MG63 (cell line): ENCODE measurements around the gene ANXA3. TPM values are rescaled to one million over a fixed set of nuclear protein-coding genes. Genes with fewer than 3 reads are reported as not detected.
"Not testable (repeated sequence)": the region's sequence is repeated elsewhere in the genome, so short reads cannot be mapped to it uniquely, and the experiment has no call there.

Source experiments
- DNase-seq: peaks from one replicate; pipeline ENCODE4 v3.0.0-alpha.2; 2020
- H3K27me3 ChIP-seq: fragments of 250-450 bp; sonication (Bioruptor Pico); 2 replicates; pipeline ENCODE4 v1.5.1; 2020; ENCODE audit warnings: mild to moderate bottlenecking, moderate library complexity
- H3K36me3 ChIP-seq: fragments of 250-450 bp; sonication (Bioruptor Pico); 2 replicates; pipeline ENCODE4 v1.5.1; 2020; ENCODE audit warnings: mild to moderate bottlenecking, moderate library complexity
- H3K4me3 ChIP-seq: fragments of 250-450 bp; sonication (Bioruptor Pico); 2 replicates; pipeline ENCODE4 v1.5.1; 2020; ENCODE audit warnings: mild to moderate bottlenecking, moderate library complexity
- H3K9me3 ChIP-seq: fragments of 250-450 bp; sonication (Bioruptor Pico); 2 replicates; pipeline ENCODE4 v1.5.1; 2020; ENCODE audit warnings: mild to moderate bottlenecking, moderate library complexity
- total RNA-seq: library from RNA; depleted of rRNA; stranded (reverse); fragments of >200 nt; shearing (Covaris generic); gene quantifications from 2 replicates; pipeline ENCODE4 v1.2.3, GENCODE V29; 2014; ENCODE audit warnings: low replicate concordance; rRNA removed

The ANXA3 gene, protein sequence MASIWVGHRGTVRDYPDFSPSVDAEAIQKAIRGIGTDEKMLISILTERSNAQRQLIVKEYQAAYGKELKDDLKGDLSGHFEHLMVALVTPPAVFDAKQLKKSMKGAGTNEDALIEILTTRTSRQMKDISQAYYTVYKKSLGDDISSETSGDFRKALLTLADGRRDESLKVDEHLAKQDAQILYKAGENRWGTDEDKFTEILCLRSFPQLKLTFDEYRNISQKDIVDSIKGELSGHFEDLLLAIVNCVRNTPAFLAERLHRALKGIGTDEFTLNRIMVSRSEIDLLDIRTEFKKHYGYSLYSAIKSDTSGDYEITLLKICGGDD
- total RNA-seq: 3.0 and 10.8 TPM in 2 replicates

DNA sequence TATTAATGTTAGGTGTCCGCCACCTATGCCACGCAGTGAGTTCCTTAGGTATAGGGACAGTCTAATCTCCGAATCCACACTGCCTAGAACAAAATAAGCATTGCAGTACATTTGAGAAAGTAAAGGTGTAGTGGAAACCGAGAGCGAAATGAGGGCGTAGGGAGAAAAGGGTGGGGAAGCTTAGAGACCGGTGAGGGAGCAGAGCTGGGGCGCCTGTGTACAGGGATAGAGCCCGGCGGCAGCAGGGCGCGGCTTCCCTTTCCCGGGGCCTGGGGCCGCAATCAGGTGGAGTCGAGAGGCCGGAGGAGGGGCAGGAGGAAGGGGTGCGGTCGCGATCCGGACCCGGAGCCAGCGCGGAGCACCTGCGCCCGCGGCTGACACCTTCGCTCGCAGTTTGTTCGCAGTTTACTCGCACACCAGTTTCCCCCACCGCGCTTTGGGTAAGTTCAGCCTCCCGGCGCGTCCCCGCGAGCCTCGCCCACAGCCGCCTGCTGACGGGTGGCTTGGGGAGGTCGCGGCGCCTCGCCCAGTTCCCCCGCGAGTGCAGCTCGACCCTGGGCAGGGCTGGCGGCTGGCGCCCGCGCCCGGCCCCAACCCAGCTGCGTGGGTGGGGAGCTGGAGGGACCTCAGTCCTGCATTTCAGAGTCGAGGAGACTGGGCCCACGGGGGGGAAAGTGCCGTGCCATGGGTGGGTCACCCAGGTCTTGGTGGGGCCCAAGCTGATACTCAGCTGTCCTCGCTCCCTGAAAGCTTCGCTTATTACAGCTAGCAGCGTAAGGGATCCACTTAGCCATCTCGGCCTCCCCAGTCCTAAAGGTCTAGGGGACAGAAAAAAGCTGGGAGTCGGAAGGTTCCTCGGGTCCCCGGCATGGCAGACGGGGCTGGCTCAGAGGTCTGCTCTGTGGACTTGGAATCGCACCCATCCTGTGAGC lies at the start of gene ANXA3:
Gene ANXA3, plus strand, starts transcription at position 351 of the 932 bp plus-strand sequence. CDS start 2,704 bp downstream, outside the sequence.
- Histone ChIP-seq H3K36me3 (no peaks in the 10 kb centered on the region), H3K9me3 (no peaks in the 10 kb centered on the region), H3K27me3 (no peaks in the 10 kb centered on the region), H3K4me3 (peak within 1 kb of the TSS; percentile 25)
- DNase-seq: no peak

DNA sequence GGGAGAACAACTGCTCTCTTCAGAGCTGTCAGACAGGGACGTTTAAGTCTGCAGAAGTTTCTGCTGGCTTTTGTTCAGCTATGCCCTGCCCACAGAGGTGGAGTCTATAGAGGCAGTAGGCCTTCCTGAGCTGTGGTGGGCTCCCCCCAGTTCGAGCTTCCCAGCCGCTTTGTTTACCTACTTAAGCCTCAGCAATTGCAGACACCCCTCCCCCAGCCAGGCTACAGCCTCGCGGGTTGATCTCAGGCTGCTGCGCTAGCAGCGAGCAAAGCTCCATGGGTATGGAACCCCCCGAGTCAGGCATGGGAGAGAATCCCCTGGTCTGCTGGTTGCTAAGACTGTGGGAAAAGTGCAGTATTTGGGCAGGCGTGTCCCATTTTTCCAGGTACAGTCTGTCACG lies 45.3 kb upstream of the ANXA3 start:
- not testable (repeated sequence) for H3K27me3 ChIP-seq, H3K36me3 ChIP-seq, DNase-seq, H3K4me3 ChIP-seq, H3K9me3 ChIP-seq

DNA sequence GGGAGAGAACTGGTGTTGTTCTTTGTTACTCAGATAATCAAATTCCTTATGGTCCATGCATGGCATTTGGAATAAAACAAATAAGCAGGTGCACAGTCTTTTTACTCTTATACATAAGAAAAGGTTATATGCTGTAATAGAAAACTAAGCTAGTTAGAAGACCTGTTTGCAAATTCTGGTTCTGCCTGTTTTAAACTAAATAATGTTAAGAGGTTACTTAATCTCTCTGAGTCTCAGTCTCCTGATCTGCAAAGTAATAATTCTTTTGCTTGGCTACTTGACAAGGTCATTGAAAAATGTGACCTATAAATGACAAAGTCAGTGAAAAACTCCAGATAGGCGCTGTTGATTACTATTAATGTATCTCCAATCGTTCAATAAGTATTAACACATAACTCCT lies 42.5 kb upstream of the ANXA3 start:
- Histone ChIP-seq H3K4me3 (no peak overlapping the region), H3K9me3 (no peaks in the 10 kb centered on the region), H3K27me3 (no peaks in the 10 kb centered on the region), H3K36me3 (no peaks in the 10 kb centered on the region)
- no peak for DNase-seq

DNA sequence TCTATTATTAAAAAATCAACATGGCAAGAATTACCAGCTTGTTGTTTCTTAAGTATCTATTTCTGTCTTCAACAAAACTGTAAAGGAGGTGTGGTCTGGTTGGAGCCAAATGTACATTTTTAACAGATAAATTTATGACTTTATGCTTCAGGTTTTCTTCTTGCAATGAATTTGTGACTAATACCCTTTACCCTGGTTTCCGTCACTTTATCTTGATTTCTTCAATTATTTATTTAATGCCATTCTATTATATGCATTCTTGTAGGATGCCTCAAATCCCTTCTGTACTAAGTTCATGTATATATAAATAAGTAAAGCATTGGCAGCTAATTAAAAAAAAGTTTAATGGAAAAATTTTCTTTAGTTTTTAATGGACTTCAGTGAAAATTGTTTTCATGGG lies 41.5 kb upstream of the ANXA3 start:
- no peaks in the 10 kb centered on the region for H3K36me3 ChIP-seq
- DNase-seq: no peak
- no peaks in the 10 kb centered on the region for H3K27me3 ChIP-seq
- H3K9me3 ChIP-seq: no peaks in the 10 kb centered on the region
- H3K4me3 ChIP-seq: no peak overlapping the region

DNA sequence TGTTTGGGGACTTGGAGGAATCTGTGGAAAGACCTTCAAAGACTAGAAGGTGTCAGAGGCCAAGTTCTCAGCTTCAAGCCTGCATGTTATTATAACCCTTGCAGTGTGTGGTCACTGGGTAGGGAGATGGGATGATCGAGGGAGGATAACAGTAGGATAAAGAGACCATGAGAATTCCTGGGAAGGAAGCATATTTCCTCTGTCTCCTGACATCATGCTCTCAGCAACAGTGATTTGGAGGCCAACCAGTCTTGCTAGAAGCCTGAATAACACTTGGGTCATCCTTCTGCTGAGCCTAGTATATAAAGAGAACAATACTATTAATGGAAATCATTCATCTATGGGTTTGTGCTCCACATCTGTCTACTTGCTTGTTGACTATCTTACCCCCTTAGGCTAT lies 40.9 kb upstream of the ANXA3 start:
- Histone ChIP-seq H3K36me3 (no peaks in the 10 kb centered on the region), H3K4me3 (no peak overlapping the region), H3K27me3 (no peaks in the 10 kb centered on the region), H3K9me3 (no peaks in the 10 kb centered on the region)
- no peak for DNase-seq

DNA sequence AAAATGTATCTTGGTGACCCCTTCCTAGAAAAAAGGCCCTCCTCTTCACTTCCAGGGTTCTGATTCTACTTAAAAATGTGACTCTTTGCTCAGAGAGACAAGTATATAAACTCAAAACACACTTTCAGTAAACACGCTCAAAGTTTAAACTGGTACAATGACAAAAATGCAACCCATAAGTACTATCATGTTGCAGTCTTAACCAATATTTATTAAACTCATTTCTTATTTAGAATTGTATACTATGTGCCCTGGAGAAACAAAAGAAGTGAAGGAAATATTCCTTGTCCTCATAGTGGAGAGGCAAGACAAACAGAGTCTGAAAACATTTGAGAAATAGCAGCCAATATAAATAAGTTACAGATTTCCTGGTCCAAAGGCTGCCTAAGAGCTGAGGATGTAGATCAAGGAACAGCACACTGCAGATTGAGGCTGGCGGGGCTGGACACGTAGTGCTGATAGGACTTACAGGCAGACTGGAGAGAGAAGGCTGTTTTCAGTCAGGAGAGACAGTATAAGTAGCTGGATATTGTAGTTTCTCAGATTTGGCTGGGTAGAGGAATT lies 39.1 kb upstream of the ANXA3 start:
- Histone ChIP-seq H3K9me3 (no peaks in the 10 kb centered on the region), H3K4me3 (no peak overlapping the region), H3K27me3 (no peaks in the 10 kb centered on the region), H3K36me3 (no peaks in the 10 kb centered on the region)
- no peak for DNase-seq

DNA sequence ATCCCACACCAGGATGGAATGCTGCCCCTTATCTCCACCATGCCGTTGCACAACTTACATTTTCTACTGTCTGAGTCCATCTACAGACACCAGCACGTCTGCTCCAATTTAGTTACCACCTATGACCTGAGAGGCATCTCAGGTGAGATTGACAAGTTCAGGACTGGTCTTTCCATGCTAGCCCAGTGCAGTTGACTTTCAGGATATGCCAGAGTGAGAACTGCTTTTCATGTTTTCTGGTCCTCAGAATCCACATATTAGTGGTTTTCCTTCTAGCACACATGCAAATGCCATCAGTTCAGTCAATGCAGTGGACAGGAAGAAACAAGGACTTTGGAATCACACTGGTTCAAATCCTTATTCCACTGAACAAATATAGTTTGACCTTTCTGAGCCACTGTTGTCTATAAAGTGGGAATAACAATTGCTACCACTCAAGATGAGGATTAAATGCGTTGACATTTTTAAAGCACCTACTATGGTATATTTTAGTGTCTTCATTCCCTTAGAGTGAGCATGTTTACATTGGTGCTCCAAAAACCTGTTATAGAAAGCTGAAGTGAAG lies 38.1 kb upstream of the ANXA3 start:
- no peaks in the 10 kb centered on the region for H3K9me3 ChIP-seq
- H3K36me3 ChIP-seq: no peaks in the 10 kb centered on the region
- H3K27me3 ChIP-seq: no peaks in the 10 kb centered on the region
- DNase-seq: no peak
- H3K4me3 ChIP-seq: no peak overlapping the region

DNA sequence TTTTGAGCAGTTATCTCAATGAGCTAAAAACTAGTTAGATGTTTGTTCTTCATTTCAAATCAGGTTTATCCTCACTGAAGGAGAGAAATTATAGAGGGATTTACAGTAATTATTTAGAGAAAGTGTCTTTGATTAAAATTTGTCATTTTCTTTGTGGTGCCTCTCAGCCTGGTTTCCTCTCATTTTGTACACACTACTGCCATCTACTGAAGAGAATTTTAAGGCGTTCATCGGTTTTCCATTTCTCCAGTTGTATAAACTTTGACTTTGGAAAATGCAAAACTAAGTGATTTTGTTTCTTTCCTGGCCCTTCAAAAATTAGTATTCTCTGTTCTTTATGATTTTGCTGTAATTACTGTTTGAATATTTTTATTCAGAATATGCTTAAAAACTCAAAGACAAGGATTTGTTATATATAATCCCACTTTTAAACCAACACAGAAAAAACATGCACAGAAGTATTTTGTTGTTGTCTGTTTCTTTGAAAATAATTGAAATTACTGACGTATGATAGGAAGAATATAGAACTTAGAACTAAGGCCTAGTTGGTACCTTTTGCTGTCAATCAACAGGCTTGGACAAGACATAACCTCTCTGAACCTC lies 34.4 kb upstream of the ANXA3 start:
- DNase-seq: no peak
- no peaks in the 10 kb centered on the region for H3K9me3 ChIP-seq
- no peaks in the 10 kb centered on the region for H3K36me3 ChIP-seq
- no peaks in the 10 kb centered on the region for H3K27me3 ChIP-seq
- H3K4me3 ChIP-seq: no peak overlapping the region

DNA sequence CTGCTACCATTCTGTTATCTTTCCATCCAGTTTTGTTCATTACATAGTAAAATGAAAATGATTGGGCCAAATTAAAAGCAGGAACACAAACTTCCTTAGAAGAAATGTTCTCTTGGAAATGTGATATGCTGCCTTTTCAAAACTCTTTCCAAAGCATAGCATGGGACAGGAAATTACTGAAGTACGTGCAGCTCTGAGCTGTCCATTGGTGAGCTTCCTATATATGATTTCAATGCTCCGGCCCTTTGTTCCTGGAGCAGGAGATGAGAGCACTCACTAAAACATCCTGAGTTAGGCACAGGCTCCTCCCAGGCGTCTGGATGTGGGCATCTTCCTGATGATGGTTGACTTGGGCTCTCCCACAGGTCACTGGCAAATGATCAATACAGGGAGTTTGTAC lies 33.0 kb upstream of the ANXA3 start:
- no peak for DNase-seq
- no peaks in the 10 kb centered on the region for H3K36me3 ChIP-seq
- no peaks in the 10 kb centered on the region for H3K27me3 ChIP-seq
- no peaks in the 10 kb centered on the region for H3K9me3 ChIP-seq
- no peak overlapping the region for H3K4me3 ChIP-seq

DNA sequence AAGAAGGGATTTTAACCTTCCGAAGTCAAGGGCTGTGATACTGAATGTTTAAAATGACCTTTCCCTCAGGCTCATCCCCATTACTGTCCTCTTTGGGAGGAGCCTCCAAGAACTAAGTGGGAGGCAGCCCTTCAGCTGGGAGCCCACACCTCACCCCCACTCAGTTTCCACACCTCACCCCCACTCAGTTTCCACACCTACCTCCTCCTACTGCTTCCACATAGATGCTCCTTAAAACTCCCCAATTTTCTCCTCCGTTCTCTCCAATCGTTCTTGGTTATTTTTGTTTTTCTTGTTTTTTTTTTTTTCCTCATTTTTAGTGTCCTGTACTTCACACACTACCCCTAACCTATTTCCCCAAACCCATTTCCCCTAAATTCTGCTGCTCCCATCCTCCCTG lies 31.6 kb upstream of the ANXA3 start:
- DNase-seq: no peak
- no peak overlapping the region for H3K4me3 ChIP-seq
- H3K36me3 ChIP-seq: no peaks in the 10 kb centered on the region
- no peaks in the 10 kb centered on the region for H3K9me3 ChIP-seq
- H3K27me3 ChIP-seq: no peaks in the 10 kb centered on the region

DNA sequence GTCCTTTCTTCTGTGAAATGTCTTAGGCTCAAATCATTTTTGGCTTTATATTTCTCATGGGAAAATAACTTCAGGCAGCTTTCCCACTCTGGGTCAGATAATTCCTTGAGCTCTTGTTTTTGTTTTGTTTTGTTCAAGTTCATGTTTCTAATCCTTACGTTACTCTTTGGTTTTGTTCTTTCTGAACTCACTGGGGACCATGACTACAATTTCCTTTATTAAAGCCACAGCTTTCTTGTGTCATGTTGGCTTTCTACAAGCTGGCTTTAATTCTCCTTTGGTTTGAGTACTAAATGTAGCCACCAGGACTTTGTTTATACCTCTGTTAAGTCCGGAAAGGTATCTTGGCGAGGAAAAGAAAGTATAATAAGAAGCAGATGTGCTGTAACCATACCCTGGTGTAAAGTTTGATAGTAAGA lies 30.8 kb upstream of the ANXA3 start:
- H3K27me3 ChIP-seq: no peaks in the 10 kb centered on the region
- no peak overlapping the region for H3K4me3 ChIP-seq
- no peaks in the 10 kb centered on the region for H3K36me3 ChIP-seq
- no peak for DNase-seq
- H3K9me3 ChIP-seq: no peaks in the 10 kb centered on the region

DNA sequence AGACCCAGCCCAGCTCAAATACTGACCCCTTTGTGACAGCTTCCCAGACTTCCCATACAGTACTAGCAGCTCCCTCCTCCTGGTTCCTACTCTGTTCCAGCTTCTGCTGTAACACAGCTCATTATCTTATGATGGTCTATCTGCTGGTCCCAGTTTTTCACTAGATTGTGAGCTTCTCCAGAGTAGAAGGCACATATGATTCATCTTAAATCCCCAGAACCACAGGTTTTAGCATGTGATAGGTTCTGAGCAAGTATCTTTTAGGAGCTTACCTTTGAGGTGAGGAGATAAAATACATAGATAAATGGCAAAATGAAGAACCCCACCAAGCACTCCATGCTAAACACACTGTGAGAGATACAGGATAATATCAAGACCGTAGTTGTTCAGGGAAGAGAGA lies 27.6 kb upstream of the ANXA3 start:
- H3K4me3 ChIP-seq: no peak overlapping the region
- DNase-seq: no peak
- H3K27me3 ChIP-seq: no peaks in the 10 kb centered on the region
- H3K36me3 ChIP-seq: no peaks in the 10 kb centered on the region
- no peaks in the 10 kb centered on the region for H3K9me3 ChIP-seq

DNA sequence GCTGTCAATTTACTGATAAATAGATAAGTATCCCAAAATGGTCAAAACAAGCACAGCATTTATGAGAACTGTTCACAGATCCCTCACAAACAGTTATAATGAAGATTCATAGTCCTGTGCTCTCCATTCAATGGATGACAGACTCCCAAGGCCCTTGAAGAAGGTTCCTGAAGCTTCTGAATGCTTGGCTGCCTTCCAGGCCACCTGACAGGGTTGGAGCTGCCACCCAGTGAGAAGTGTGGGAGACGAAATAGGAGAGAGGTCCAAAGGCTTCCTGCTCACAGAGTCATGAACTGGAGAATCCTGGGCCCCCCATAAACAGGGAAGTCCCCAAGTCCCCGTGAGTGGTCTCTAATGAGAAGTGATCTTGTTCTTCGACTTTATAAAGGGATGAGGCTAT lies 26.0 kb upstream of the ANXA3 start:
- DNase-seq: no peak
- no peaks in the 10 kb centered on the region for H3K36me3 ChIP-seq
- H3K9me3 ChIP-seq: no peaks in the 10 kb centered on the region
- no peak overlapping the region for H3K4me3 ChIP-seq
- no peaks in the 10 kb centered on the region for H3K27me3 ChIP-seq

DNA sequence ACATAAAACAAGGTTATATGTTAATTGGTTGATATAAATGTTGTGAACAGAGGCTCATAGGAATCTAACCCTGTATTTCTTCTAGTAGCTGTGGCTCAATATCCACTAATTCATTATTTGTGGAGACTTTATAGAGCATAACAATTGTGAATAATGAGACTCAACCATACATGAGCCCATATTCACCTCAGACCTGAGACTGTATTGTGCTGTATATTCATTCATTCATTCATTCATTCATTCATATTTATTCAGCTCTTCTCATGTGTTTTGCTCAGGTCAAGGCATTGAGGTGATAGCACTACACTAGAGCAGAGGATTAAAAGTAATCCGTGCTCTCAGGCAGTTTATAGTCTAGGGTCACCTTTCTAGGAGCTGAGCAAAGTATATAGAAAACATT lies 24.5 kb upstream of the ANXA3 start:
- Histone ChIP-seq H3K4me3 (no peak overlapping the region), H3K9me3 (no peaks in the 10 kb centered on the region)

DNA sequence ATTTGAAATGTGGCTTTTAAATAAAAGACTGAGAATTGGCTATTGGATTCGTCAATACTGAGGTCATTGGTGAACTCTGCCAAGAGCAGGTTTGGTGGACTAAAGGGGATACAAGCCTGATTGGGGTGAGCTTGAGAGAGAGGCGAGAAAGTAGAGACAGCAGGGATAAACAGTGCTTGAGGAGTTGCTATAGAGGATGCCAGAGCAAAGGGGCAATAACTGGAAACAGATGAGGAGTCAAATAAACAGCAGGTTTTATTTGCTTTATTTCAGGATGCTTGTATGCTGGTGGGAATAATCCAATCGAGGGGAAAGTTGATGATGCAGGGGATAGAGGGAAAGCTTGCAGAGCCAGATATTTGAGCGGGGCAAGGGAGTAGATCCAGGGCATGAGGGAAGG lies 24.0 kb upstream of the ANXA3 start:
- Histone ChIP-seq H3K36me3 (no peaks in the 10 kb centered on the region), H3K9me3 (no peaks in the 10 kb centered on the region), H3K4me3 (no peak overlapping the region), H3K27me3 (no peaks in the 10 kb centered on the region)
- no peak for DNase-seq

More for the DNA sequence above, 24.5 kb upstream of the ANXA3 start:
- DNase-seq: no peak
- no peaks in the 10 kb centered on the region for H3K27me3 ChIP-seq
- no peaks in the 10 kb centered on the region for H3K36me3 ChIP-seq

DNA sequence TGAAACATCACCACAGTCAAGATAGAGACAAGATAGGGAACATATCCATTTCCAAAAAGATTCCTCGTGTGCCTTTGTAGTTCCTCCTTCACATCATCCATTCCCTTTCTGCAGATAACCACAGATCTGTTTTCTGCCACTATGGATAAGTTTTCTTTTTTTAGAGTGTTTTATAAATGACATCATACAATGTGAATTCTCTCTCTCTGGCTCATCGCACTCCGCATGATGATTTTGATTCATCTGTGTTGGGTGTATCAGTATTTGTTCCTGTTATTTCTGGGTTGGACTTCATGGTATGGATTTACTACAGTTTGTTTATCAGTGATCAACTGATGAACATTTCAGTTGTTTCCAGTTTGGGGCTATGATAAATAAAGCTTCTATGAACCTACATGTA lies 23.2 kb upstream of the ANXA3 start:
- no peak for DNase-seq
- no peaks in the 10 kb centered on the region for H3K27me3 ChIP-seq
- H3K9me3 ChIP-seq: no peaks in the 10 kb centered on the region
- H3K4me3 ChIP-seq: no peak overlapping the region
- no peaks in the 10 kb centered on the region for H3K36me3 ChIP-seq
